Measurements from ENCODE around the gene ABCC1. TPM values are rescaled to one million over a fixed set of nuclear protein-coding genes. Genes with fewer than 3 reads are reported as not detected.
"Not testable (repeated sequence)": the region's sequence is repeated elsewhere in the genome, so short reads cannot be mapped to it uniquely, and the experiment has no call there.

Gene ABCC1
- total and polyA plus RNA-seq, 2 experiments from 2014 or later: 7.0 to 9.3 TPM

DNA sequence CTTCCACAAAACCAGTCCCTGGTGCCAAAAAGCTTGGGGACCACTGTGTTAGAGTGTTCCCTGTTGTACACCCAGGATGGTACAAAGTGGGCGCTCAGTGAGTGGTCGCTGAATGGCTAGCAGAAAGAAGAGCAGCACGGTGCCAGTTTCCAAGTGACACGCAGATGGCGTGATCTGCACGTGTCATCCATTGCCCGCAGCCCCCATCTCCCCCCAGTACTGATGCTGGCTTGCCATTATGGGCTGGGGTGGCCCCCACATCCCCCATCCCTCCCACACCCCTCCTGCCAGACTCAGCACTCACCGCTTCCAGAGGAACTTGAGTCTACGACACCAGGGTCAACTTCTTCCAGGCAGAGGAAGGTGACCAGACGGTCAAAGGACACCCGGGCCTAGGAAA is 237.4 kb downstream of the ABCC1 start:
- no peak overlapping the region for H3K27ac ChIP-seq
- H3K36me3 ChIP-seq (replicated peaks; ENCODE audit: insufficient read depth, low read depth): no peaks in the 10 kb centered on the region
- H3K4me2 ChIP-seq: no peak overlapping the region
- no peaks in the 10 kb centered on the region for H3K79me2 ChIP-seq
- 98% methylated on average over 11 of the region's 11 CpGs for WGBS (ENCODE audit: low lambda C conversion rate, missing lambda C conversion rate)
- H3K4me3 ChIP-seq: no peak overlapping the region
- no peaks in the 10 kb centered on the region for H3K4me1 ChIP-seq (ENCODE audit: insufficient read depth)
- no peaks in the 10 kb centered on the region for H3K9me3 ChIP-seq (ENCODE audit: low read depth)
- no peak for DNase-seq (ENCODE audit: low spot score)
- H4K20me1 ChIP-seq (ENCODE audit: insufficient read depth, poor library complexity, severe bottlenecking): no peaks in the 10 kb centered on the region
- H2AFZ ChIP-seq: no peak overlapping the region
- TF ChIP-seq EZH2phosphoT487 (IDR thresholded peaks at IDR 0.05; ENCODE audit: low read depth, severe bottlenecking, unreplicated experiment): no peak
- TF ChIP-seq, protein P1, sequence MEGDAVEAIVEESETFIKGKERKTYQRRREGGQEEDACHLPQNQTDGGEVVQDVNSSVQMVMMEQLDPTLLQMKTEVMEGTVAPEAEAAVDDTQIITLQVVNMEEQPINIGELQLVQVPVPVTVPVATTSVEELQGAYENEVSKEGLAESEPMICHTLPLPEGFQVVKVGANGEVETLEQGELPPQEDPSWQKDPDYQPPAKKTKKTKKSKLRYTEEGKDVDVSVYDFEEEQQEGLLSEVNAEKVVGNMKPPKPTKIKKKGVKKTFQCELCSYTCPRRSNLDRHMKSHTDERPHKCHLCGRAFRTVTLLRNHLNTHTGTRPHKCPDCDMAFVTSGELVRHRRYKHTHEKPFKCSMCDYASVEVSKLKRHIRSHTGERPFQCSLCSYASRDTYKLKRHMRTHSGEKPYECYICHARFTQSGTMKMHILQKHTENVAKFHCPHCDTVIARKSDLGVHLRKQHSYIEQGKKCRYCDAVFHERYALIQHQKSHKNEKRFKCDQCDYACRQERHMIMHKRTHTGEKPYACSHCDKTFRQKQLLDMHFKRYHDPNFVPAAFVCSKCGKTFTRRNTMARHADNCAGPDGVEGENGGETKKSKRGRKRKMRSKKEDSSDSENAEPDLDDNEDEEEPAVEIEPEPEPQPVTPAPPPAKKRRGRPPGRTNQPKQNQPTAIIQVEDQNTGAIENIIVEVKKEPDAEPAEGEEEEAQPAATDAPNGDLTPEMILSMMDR (IDR thresholded peaks at IDR 0.05; ENCODE audit: poor library complexity): no peak
- TF ChIP-seq EZH2 (IDR thresholded peaks at IDR 0.05; ENCODE audit: borderline replicate concordance): no peak
- no peaks in the 10 kb centered on the region for H3K9me2 ChIP-seq (replicated peaks; ENCODE audit: insufficient read depth)
- no peaks in the 10 kb centered on the region for H3K27me3 ChIP-seq

- TF ChIP-seq EZH2 (IDR thresholded peaks at IDR 0.05; ENCODE audit: borderline replicate concordance) (no peak), EZH2phosphoT487 (IDR thresholded peaks at IDR 0.05; ENCODE audit: low read depth, severe bottlenecking, unreplicated experiment) (no peak)
- TF ChIP-seq, protein P1 (IDR thresholded peaks at IDR 0.05; ENCODE audit: poor library complexity): no peak
- DNase-seq (ENCODE audit: low spot score): no peak
Observed at GRCh38 chr16:16188827-16189226, 239.4 kb downstream of the ABCC1 start.

DNA sequence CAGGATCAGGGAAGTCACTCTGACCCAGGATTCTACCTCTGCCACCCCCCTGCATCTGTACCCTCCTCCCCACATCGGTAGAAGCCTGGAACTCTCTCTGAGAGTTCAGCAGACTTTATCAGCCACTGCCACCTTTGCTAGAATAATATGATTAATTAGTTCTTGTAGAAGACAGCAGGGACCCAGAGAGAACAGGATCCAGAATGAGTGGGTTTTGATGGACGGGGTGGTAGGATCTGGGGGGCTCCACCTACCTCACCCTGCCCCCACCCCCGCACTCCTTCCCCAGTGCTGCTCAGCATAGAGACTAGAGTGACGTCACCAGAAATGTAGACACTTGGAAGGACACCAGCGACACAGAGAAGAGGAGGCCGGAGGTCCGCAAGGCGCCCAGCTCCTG is 240.4 kb downstream of the ABCC1 start:
- Histone ChIP-seq H3K9me2 (replicated peaks; ENCODE audit: insufficient read depth) (no peaks in the 10 kb centered on the region), H3K36me3 (replicated peaks; ENCODE audit: insufficient read depth, low read depth) (no peaks in the 10 kb centered on the region), H3K4me2 (no peak overlapping the region), H4K20me1 (ENCODE audit: insufficient read depth, poor library complexity, severe bottlenecking) (no peaks in the 10 kb centered on the region), H3K4me1 (ENCODE audit: insufficient read depth) (no peaks in the 10 kb centered on the region), H2AFZ (no peak overlapping the region), H3K4me3 (no peak overlapping the region), H3K27ac (no peak overlapping the region), H3K9me3 (ENCODE audit: low read depth) (no peaks in the 10 kb centered on the region), H3K79me2 (no peaks in the 10 kb centered on the region), H3K27me3 (no peaks in the 10 kb centered on the region)
- TF ChIP-seq, protein P1 (IDR thresholded peaks at IDR 0.05; ENCODE audit: poor library complexity): no peak
- no peak for DNase-seq (ENCODE audit: low spot score)
- 90% methylated on average over 8 of the region's 8 CpGs for WGBS (ENCODE audit: low lambda C conversion rate, missing lambda C conversion rate)

More at GRCh38 chr16:16188827-16189226, 239.4 kb downstream of the ABCC1 start:
- Histone ChIP-seq H3K27me3 (no peaks in the 10 kb centered on the region), H3K9me2 (replicated peaks; ENCODE audit: insufficient read depth) (no peaks in the 10 kb centered on the region), H3K4me2 (no peak overlapping the region), H3K36me3 (replicated peaks; ENCODE audit: insufficient read depth, low read depth) (no peaks in the 10 kb centered on the region), H3K27ac (no peak overlapping the region), H4K20me1 (ENCODE audit: insufficient read depth, poor library complexity, severe bottlenecking) (no peaks in the 10 kb centered on the region), H2AFZ (no peak overlapping the region), H3K9me3 (ENCODE audit: low read depth) (no peaks in the 10 kb centered on the region), H3K79me2 (no peaks in the 10 kb centered on the region), H3K4me1 (ENCODE audit: insufficient read depth) (no peaks in the 10 kb centered on the region), H3K4me3 (no peak overlapping the region)
- WGBS (ENCODE audit: low lambda C conversion rate, missing lambda C conversion rate): 90% methylated on average over 13 of the region's 13 CpGs

GRCh38 chr16:16190546-16190945 is 241.1 kb downstream of the ABCC1 start:
- H2AFZ ChIP-seq: no peak overlapping the region
- H4K20me1 ChIP-seq (ENCODE audit: insufficient read depth, poor library complexity, severe bottlenecking): no peaks in the 10 kb centered on the region
- 91% methylated on average over 4 of the region's 5 CpGs for WGBS (ENCODE audit: low lambda C conversion rate, missing lambda C conversion rate)
- no peaks in the 10 kb centered on the region for H3K9me3 ChIP-seq (ENCODE audit: low read depth)
- no peaks in the 10 kb centered on the region for H3K36me3 ChIP-seq (replicated peaks; ENCODE audit: insufficient read depth, low read depth)
- TF ChIP-seq, protein P1 (IDR thresholded peaks at IDR 0.05; ENCODE audit: poor library complexity): no peak
- no peak for TF ChIP-seq EZH2 (IDR thresholded peaks at IDR 0.05; ENCODE audit: borderline replicate concordance)
- TF ChIP-seq EZH2phosphoT487 (IDR thresholded peaks at IDR 0.05; ENCODE audit: low read depth, severe bottlenecking, unreplicated experiment): no peak
- H3K9me2 ChIP-seq (replicated peaks; ENCODE audit: insufficient read depth): no peaks in the 10 kb centered on the region
- H3K4me3 ChIP-seq: no peak overlapping the region
- H3K79me2 ChIP-seq: no peaks in the 10 kb centered on the region
- H3K27me3 ChIP-seq: no peaks in the 10 kb centered on the region
- no peaks in the 10 kb centered on the region for H3K4me1 ChIP-seq (ENCODE audit: insufficient read depth)
- no peak overlapping the region for H3K4me2 ChIP-seq
- H3K27ac ChIP-seq: no peak overlapping the region
- no peak for DNase-seq (ENCODE audit: low spot score)

GRCh38 chr16:16190966-16191365 is 241.6 kb downstream of the ABCC1 start:
- H3K4me3 ChIP-seq; H3K79me2 ChIP-seq; H3K27me3 ChIP-seq; H3K4me2 ChIP-seq; DNase-seq (ENCODE audit: low spot score); H4K20me1 ChIP-seq (ENCODE audit: insufficient read depth, poor library complexity, severe bottlenecking); H3K27ac ChIP-seq; H3K9me3 ChIP-seq (ENCODE audit: low read depth); H3K36me3 ChIP-seq (replicated peaks; ENCODE audit: insufficient read depth, low read depth); H3K4me1 ChIP-seq (ENCODE audit: insufficient read depth); H3K9me2 ChIP-seq (replicated peaks; ENCODE audit: insufficient read depth); H2AFZ ChIP-seq: not testable (repeated sequence)
- whole genome bisulfite sequencing (ENCODE audit: low lambda C conversion rate, missing lambda C conversion rate): 98% methylated on average over 11 of the region's 12 CpGs
